GM23338 (cell line): Measurements from ENCODE around the gene GTF2A2.

Experiments
- CREB1 ChIP-seq: fragments of 250-450 bp; sonication (Bioruptor Pico); IDR thresholded peaks from 2 replicates; pipeline ENCODE4 v1.5.0; 2020; ENCODE audit warnings: low read depth, mild to moderate bottlenecking, moderate library complexity
- CTCF ChIP-seq, 2 experiments: fragments of 200-600 bp in 1 of 2; sonication (generic) in 1 of 2; conservative IDR thresholded peaks; 2 replicates each; pipeline versions ENCODE4 v1.5.1 to v1.6.1; 2016 to 2017; ENCODE audit warnings: antibody characterized with exemption in 2 of 2, low read depth in 2 of 2, mild to moderate bottlenecking in 2 of 2, moderate library complexity in 1 of 2
- ETS1 ChIP-seq: IDR thresholded peaks from 2 replicates; pipeline ENCODE4 v1.6.1; 2016; ENCODE audit warnings: antibody characterized with exemption
- EZH2 ChIP-seq: fragments of 200-600 bp; sonication (generic); IDR thresholded peaks from one replicate; pipeline ENCODE4 v1.8.0; 2017; ENCODE audit warnings: antibody characterized with exemption, mild to moderate bottlenecking, low read depth; ENCODE audit not compliant: unreplicated experiment
- EZH2phosphoT487 ChIP-seq: fragments of 200-600 bp; sonication (generic); IDR thresholded peaks from one replicate; pipeline ENCODE4 v1.8.1; 2018; ENCODE audit warnings: antibody characterized with exemption; ENCODE audit not compliant: unreplicated experiment
- JUNB ChIP-seq: IDR thresholded peaks from one replicate; pipeline ENCODE4 v1.6.1; 2016; ENCODE audit warnings: antibody characterized with exemption; ENCODE audit not compliant: unreplicated experiment
- POLR2AphosphoS5 ChIP-seq: IDR thresholded peaks from 2 replicates; pipeline ENCODE4 v1.6.1; 2016; ENCODE audit warnings: antibody characterized with exemption, low read depth
- REST ChIP-seq: IDR thresholded peaks from one replicate; pipeline ENCODE4 v1.6.1; 2018; ENCODE audit warnings: antibody characterized with exemption; ENCODE audit not compliant: unreplicated experiment
- STAT1 ChIP-seq: IDR thresholded peaks from one replicate; pipeline ENCODE4 v1.6.1; 2016; ENCODE audit warnings: antibody characterized with exemption; ENCODE audit not compliant: unreplicated experiment
- ZNF114 ChIP-seq: fragments of 250-450 bp; sonication (Bioruptor Pico); IDR thresholded peaks from 2 replicates; pipeline ENCODE4 v1.5.0; 2020; ENCODE audit warnings: mild to moderate bottlenecking, moderate library complexity
- ZNF331 ChIP-seq: fragments of 250-450 bp; sonication (Bioruptor Pico); IDR thresholded peaks from 2 replicates; pipeline ENCODE4 v1.5.0; 2020; ENCODE audit warnings: low read depth, mild to moderate bottlenecking, moderate library complexity

GRCh38 chr15:59649603-59650002 lies 7.7 kb downstream of the GTF2A2 start:
- TF ChIP-seq CTCF (conservative IDR thresholded peaks at IDR 0.05; ENCODE audit: low read depth in 2 of 2) (no peak), EZH2 (no peak), CREB1 (CRISPR knock-in tag) (no peak), ZNF114 (CRISPR knock-in tag) (no peak), EZH2phosphoT487 (no peak), POLR2AphosphoS5 (no peak), REST (no peak), STAT1 (no peak), ETS1 (no peak), JUNB (no peak), ZNF331 (CRISPR knock-in tag) (no peak)
